Adrenal gland (tissue), 5 donors: ENCODE results near the gene FGFBP1.
A peak's percentile ranks its signal among the peaks of the same experiment; 100 is the strongest.

Experiments used
- POLR2A ChIP-seq, 2 donors: fragments of 450-650 bp; IDR thresholded peaks; one replicate each; pipeline ENCODE4 v1.6.1; 2017; ENCODE audit warnings: antibody characterized with exemption in 2 of 2, mild to moderate bottlenecking in 2 of 2, moderate library complexity in 1 of 2
- TF ChIP-seq, protein P1 (sequence below), 6 experiments: fragments of 450-650 bp in 4 of 6; fragments of 200-600 bp in 2 of 6; sonication (generic) in 1 of 6; IDR thresholded peaks; 1 replicate in 5 of 6; 2 replicates in 1 of 6; pipeline versions ENCODE4 v1.5.1 to v1.8.0; 2016 to 2021; ENCODE audit warnings: antibody characterized with exemption in 6 of 6, mild to moderate bottlenecking in 2 of 6, moderate library complexity in 1 of 6
- donor health status: DM: no; HTN: no; CAD: no.

GRCh38 chr4:15956179-15956850, 17.8 kb upstream of the FGFBP1 start:
- TF ChIP-seq, protein P1, sequence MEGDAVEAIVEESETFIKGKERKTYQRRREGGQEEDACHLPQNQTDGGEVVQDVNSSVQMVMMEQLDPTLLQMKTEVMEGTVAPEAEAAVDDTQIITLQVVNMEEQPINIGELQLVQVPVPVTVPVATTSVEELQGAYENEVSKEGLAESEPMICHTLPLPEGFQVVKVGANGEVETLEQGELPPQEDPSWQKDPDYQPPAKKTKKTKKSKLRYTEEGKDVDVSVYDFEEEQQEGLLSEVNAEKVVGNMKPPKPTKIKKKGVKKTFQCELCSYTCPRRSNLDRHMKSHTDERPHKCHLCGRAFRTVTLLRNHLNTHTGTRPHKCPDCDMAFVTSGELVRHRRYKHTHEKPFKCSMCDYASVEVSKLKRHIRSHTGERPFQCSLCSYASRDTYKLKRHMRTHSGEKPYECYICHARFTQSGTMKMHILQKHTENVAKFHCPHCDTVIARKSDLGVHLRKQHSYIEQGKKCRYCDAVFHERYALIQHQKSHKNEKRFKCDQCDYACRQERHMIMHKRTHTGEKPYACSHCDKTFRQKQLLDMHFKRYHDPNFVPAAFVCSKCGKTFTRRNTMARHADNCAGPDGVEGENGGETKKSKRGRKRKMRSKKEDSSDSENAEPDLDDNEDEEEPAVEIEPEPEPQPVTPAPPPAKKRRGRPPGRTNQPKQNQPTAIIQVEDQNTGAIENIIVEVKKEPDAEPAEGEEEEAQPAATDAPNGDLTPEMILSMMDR (IDR thresholded peaks at IDR 0.05) = peak; percentile 84 to 98 (median 94)
- TF ChIP-seq POLR2A (IDR thresholded peaks at IDR 0.05) = no peak
